H1 (cell line): ENCODE data around the gene INPP4B. TPM values are rescaled to one million over a fixed set of nuclear protein-coding genes. Genes with fewer than 3 reads are reported as not detected.

Source experiments
- BCL11A ChIP-seq, 2 experiments: IDR thresholded peaks; one replicate each; pipeline ENCODE4 v1.6.1; 2011; ENCODE audit warnings: low read depth in 2 of 2, low read length in 2 of 2, mild to moderate bottlenecking in 2 of 2
- CHD7 ChIP-seq: fragments of 300-600 bp; sonication (generic); IDR thresholded peaks from 2 replicates; pipeline ENCODE4 v1.7.1; 2012; ENCODE audit warnings: low read length, moderate library complexity, mild to moderate bottlenecking, inconsistent platforms; ENCODE audit not compliant: insufficient replicate concordance
- EP300 ChIP-seq, 2 experiments: IDR thresholded peaks; 1 replicate in 1 of 2; 2 replicates in 1 of 2; pipeline ENCODE4 v1.6.1; 2011 to 2012; ENCODE audit warnings: low read depth in 2 of 2, low read length in 2 of 2, mild to moderate bottlenecking in 2 of 2, borderline replicate concordance in 1 of 2, inconsistent platforms in 1 of 2, moderate library complexity in 1 of 2
- GTF2F1 ChIP-seq: IDR thresholded peaks from 2 replicates; pipeline ENCODE4 v1.6.1; 2012; ENCODE audit warnings: low read depth, low read length, improper control_type of control experiment, borderline replicate concordance
- RNF2 ChIP-seq: fragments of 200-900, 300-1000 bp; sonication (generic); IDR thresholded peaks from 2 replicates; pipeline ENCODE4 v1.7.1; 2016; ENCODE audit warnings: borderline replicate concordance, low read depth, mild to moderate bottlenecking, antibody characterized with exemption, low read length; ENCODE audit not compliant: poor library complexity, severe bottlenecking; ENCODE audit errors: missing control alignments
- RXRA ChIP-seq: IDR thresholded peaks from 2 replicates; pipeline ENCODE4 v1.6.1; 2011; ENCODE audit warnings: low read depth, mild to moderate bottlenecking, low read length, moderate library complexity; ENCODE audit not compliant: insufficient read depth
- SP2 ChIP-seq: IDR thresholded peaks from 2 replicates; pipeline ENCODE4 v1.6.1; 2012; ENCODE audit warnings: mild to moderate bottlenecking, low read length, inconsistent platforms
- USF2 ChIP-seq: IDR thresholded peaks from 2 replicates; pipeline ENCODE4 v1.6.1; 2011; ENCODE audit warnings: low read length, improper control_type of control experiment
- polyA plus RNA-seq, 7 experiments: library from polyadenylated mRNA; depleted of rRNA in 3 of 7; stranded (reverse) in 5 of 7; unstranded in 2 of 7; fragments of >200 nt in 5 of 7; fragments of 200-250 nt in 2 of 7; gene quantifications; 1 replicate in 5 of 7; 2 replicates in 1 of 7; 4 replicates in 1 of 7; pipeline versions ENCODE4 v1.2.1 to v1.2.3, GENCODE V29; 2011 to 2013; ENCODE audit warnings: missing spikeins in 2 of 7, mixed read lengths in 2 of 7
- total RNA-seq: library from RNA; stranded (reverse); fragmentation: NEBNext Ultra II Directional; extraction: Animal tissue kit (Norgen Biotek cat#: 25700); gene quantifications from 2 replicates; pipeline ENCODE4 v1.2.1, GENCODE V29; 2021

The INPP4B gene
- total and polyA plus RNA-seq, 2 of the 8 experiments (the other 6 are each of a cell fraction or from before 2014, with no cell fraction given): 0.11 to 0.54 TPM

- TF ChIP-seq CHD7 (no peak), BCL11A (IDR thresholded peaks at IDR 0.05; ENCODE audit: low read depth in 2 of 2, low read length in 2 of 2) (no peak), EP300 (IDR thresholded peaks at IDR 0.05; ENCODE audit: borderline replicate concordance in 1 of 2, low read depth in 2 of 2, low read length in 2 of 2) (no peak), RXRA (no peak), SP2 (no peak), RNF2 (no peak), USF2 (no peak), GTF2F1 (no peak)
Measured at GRCh38 chr4:142474398-142475087, 371.6 kb downstream of the INPP4B start (continued).
